HepG2 (cell line): ENCODE measurements around the gene CD244. TPM values are rescaled to one million over a fixed set of nuclear protein-coding genes. Genes with fewer than 3 reads are reported as not detected.

Experiments used
- ATAC-seq: fragments of 200-7000 bp; cut with Tn5 transposase; 3 replicates; pipeline ENCODE4 v1.9.1; 2020; ENCODE audit warnings: mild to moderate bottlenecking, moderate library complexity
- BruUV-seq: library from RNA; stranded (reverse); fragments of 400-500 nt; replicated peaks from 2 replicates; lab custom pipeline; 2021; lab: Mats Ljungman, UMichigan
- CTCF ChIA-PET: fragments of 300-600 bp; formaldehyde crosslinking; extraction: SDS; loops from one replicate; lab custom pipeline; 2021; ENCODE audit warnings: low total read pairs, inconsistent platforms, low intra/inter-chr PET ratio; lab: Yijun Ruan, JAX
- POLR2A ChIA-PET: fragments of 350-600 bp; sonication (Branson Sonifier 250); formaldehyde crosslinking; loops from one replicate; lab custom pipeline; 2020; ENCODE audit warnings: antibody characterized with exemption, inconsistent platforms; lab: Yijun Ruan, JAX
- DNase-seq: peaks from one replicate; pipeline ENCODE4 v3.0.0-alpha.2; 2015; ENCODE audit warnings: low spot score
- FAIRE-seq: peaks from 3 replicates; lab custom pipeline; 2011; peaks lifted over from hg19 to GRCh38; lab: Jason Lieb, UNC
- H2AFZ ChIP-seq: one replicate; pipeline ENCODE4 v1.6.1; 2011; ENCODE audit warnings: low read length, inconsistent platforms
- H3K27ac ChIP-seq: fragments of 300-600 bp; 3 replicates; pipeline ENCODE4 v1.8.0; 2011; ENCODE audit warnings: mixed run types, mild to moderate bottlenecking, mixed read lengths, low read length, inconsistent platforms; ENCODE audit not compliant: insufficient read depth; ENCODE audit errors: extremely low read length
- H3K27me3 ChIP-seq, 2 experiments: fragments of 200-600 bp in 1 of 2; 2 replicates in 1 of 2; 3 replicates in 1 of 2; pipeline versions ENCODE4 v1.6.0 to v1.8.0; 2011; ENCODE audit warnings: low read length in 2 of 2, mild to moderate bottlenecking in 2 of 2, moderate library complexity in 2 of 2, inconsistent platforms in 1 of 2; ENCODE audit not compliant: insufficient read depth in 2 of 2, control insufficient read depth in 1 of 2
- H3K36me3 ChIP-seq, 2 experiments: fragments of 200-600 bp in 1 of 2; replicated peaks in 1 of 2; 2 replicates in 1 of 2; 3 replicates in 1 of 2; pipeline versions ENCODE4 v1.5.1 to v1.8.0; 2011; ENCODE audit warnings: low read length in 2 of 2, inconsistent platforms in 1 of 2; ENCODE audit not compliant: insufficient read depth in 2 of 2, control insufficient read depth in 1 of 2
- H3K4me1 ChIP-seq: 2 replicates; pipeline ENCODE4 v1.5.1; 2012; ENCODE audit warnings: low read length, inconsistent platforms; ENCODE audit not compliant: insufficient read depth
- H3K4me2 ChIP-seq: 2 replicates; pipeline ENCODE4 v1.6.0; 2011; ENCODE audit warnings: low read depth, low read length, inconsistent platforms
- H3K4me3 ChIP-seq, 3 experiments: fragments of 200-600 bp in 1 of 3; sonication (generic), shearing (Covaris generic) in 1 of 3; replicated peaks in 1 of 3; 2 replicates each; pipeline ENCODE4 v1.5.1; 2011 to 2016; ENCODE audit warnings: low read length in 3 of 3, inconsistent platforms in 2 of 3, low read depth in 2 of 3, mild to moderate bottlenecking in 2 of 3, control low read depth in 1 of 3, mixed read lengths in 1 of 3; ENCODE audit not compliant: insufficient read depth in 1 of 3
- H3K79me2 ChIP-seq: one replicate; pipeline ENCODE4 v1.6.1; 2011; ENCODE audit warnings: low read length, inconsistent platforms; ENCODE audit not compliant: insufficient read depth
- H3K9ac ChIP-seq: 2 replicates; pipeline ENCODE4 v1.6.0; 2011; ENCODE audit warnings: mild to moderate bottlenecking, low read depth, low read length, inconsistent platforms; ENCODE audit not compliant: insufficient read depth
- H3K9me3 ChIP-seq: 2 replicates; pipeline ENCODE4 v1.5.1; 2012; ENCODE audit warnings: mild to moderate bottlenecking, low read length
- H4K20me1 ChIP-seq: 2 replicates; pipeline ENCODE4 v1.6.0; 2011; ENCODE audit warnings: inconsistent platforms, mild to moderate bottlenecking, low read length, moderate library complexity; ENCODE audit not compliant: insufficient read depth
- CTCF ChIP-seq: sonication (generic); formaldehyde crosslinking; IDR thresholded peaks from 2 replicates; pipeline ENCODE4 v1.5.0; 2020; ENCODE audit warnings: mild to moderate bottlenecking, missing genetic modification reagents, moderate library complexity
- GABPB1 ChIP-seq: IDR thresholded peaks from 2 replicates; pipeline ENCODE4 v1.6.1; 2016; ENCODE audit warnings: mild to moderate bottlenecking, missing genetic modification reagents, moderate library complexity, missing compliant biosample characterization
- RAD21 ChIP-seq: fragments of 450-650 bp; formaldehyde crosslinking; IDR thresholded peaks from 2 replicates; pipeline ENCODE4 v1.5.0; 2020; ENCODE audit warnings: mild to moderate bottlenecking
- RBM22 ChIP-seq: fragments of 200-400 bp; formaldehyde crosslinking; optimal IDR thresholded peaks from 2 replicates; pipeline ENCODE3; 2017; ENCODE audit warnings: mild to moderate bottlenecking, low read length, moderate library complexity
- SMC3 ChIP-seq: IDR thresholded peaks from 2 replicates; pipeline ENCODE4 v1.6.1; 2011; ENCODE audit warnings: low read length, improper control_type of control experiment
- STAG1 ChIP-seq: sonication (generic); formaldehyde crosslinking; IDR thresholded peaks from 2 replicates; pipeline ENCODE4 v1.4.0; 2020; ENCODE audit warnings: missing genetic modification reagents
- STAT6 ChIP-seq: sonication (generic); formaldehyde crosslinking; IDR thresholded peaks from 2 replicates; pipeline ENCODE4 v1.4.0; 2020; ENCODE audit warnings: missing genetic modification reagents, mild to moderate bottlenecking, borderline replicate concordance
- WGBS: methylation state at CpG from one replicate; pipeline ENCODE4 v1.1.6; 2017; ENCODE audit warnings: low lambda C conversion rate; 5-methylcytosine and 5-hydroxymethylcytosine counted together
- in situ Hi-C: cut with HindIII; loops from 2 replicates; pipeline ENCODE4 v1.10.0; 2017; ENCODE audit warnings: low pct_unique_long_range_greater_than_20kb; ENCODE audit not compliant: extremely low pct_ligation_motif_present
- intact Hi-C: fragments of 100-400 bp; cut with micrococcal nuclease; formaldehyde crosslinking; loops from one replicate; pipeline ENCODE4 v1.10.0; 2022; ENCODE audit not compliant: unreplicated experiment
- polyA plus RNA-seq, 8 experiments: library from polyadenylated mRNA; depleted of rRNA in 3 of 8; stranded (reverse) in 7 of 8; unstranded in 1 of 8; fragments of >200 nt; fragmentation: Illumina TruSeq in 4 of 8; extraction: Trizol in 4 of 8; gene quantifications; 2 replicates each; pipeline versions ENCODE4 v1.2.1 to v1.2.3, GENCODE V29; 2011 to 2016; ENCODE audit warnings: low read depth in 4 of 8, missing spikeins in 1 of 8, mixed read lengths in 1 of 8; ENCODE audit not compliant: insufficient read depth in 1 of 8
- total RNA-seq, 5 experiments: library from RNA; depleted of rRNA; stranded (reverse); fragments of >200 nt; fragmentation: Illumina TruSeq; extraction: Trizol; gene quantifications; 2 replicates each; pipeline ENCODE4 v1.2.3, GENCODE V29; 2016; ENCODE audit warnings: low read depth in 1 of 5
- TF ChIP-seq, protein P1 (sequence below): sonication (generic); formaldehyde crosslinking; IDR thresholded peaks from 2 replicates; pipeline ENCODE4 v1.4.0; 2020; ENCODE audit warnings: missing genetic modification reagents, mild to moderate bottlenecking, borderline replicate concordance

Gene CD244
- total and polyA plus RNA-seq, 2 of the 13 experiments (the other 11 are each of a cell fraction or from before 2014, with no cell fraction given) = 0.09 TPM; not detected in 1

GRCh38 chr1:160830321-160831153, 32.1 kb downstream of the CD244 start:
- Histone ChIP-seq H3K9me3 (no peaks in the 10 kb centered on the region), H2AFZ (no peak overlapping the region), H4K20me1 (no peaks in the 10 kb centered on the region), H3K4me2 (no peak overlapping the region), H3K4me1 (no peaks in the 10 kb centered on the region), H3K27ac (no peak overlapping the region), H3K4me3 (no peak overlapping the region), H3K27me3 (no peaks in the 10 kb centered on the region), H3K9ac (no peak overlapping the region), H3K36me3 (no peaks in the 10 kb centered on the region), H3K79me2 (no peaks in the 10 kb centered on the region)
- intact Hi-C loops = loop anchor here (1.0 kb wide), 1 partner anchor 103 kb away; no protein-coding TSS in a partner anchor
- POLR2A ChIA-PET = no interaction called here
- 38% methylated on average over 8 of the region's 8 CpGs for WGBS
- no TSS peak for BruUV-seq
- in situ Hi-C loops = loop anchor here (10.0 kb wide), 1 partner anchor 54 kb away; the partner anchor contains the start of gene ITLN1
- peak; percentile 93 for ATAC-seq
- CTCF ChIA-PET = interaction anchor here (1.4 to 3.0 kb wide), 2 partner anchors 104 to 155 kb away, joined by 6 to 19 read pairs; no protein-coding TSS in a partner anchor
- TF ChIP-seq STAT6 (no peak), STAG1 (CRISPR knock-in tag) (peak; percentile 45), RAD21 (peak; percentile 34; the same call in 1 of the 2 replicates), SMC3 (peak; percentile 80), CTCF (CRISPR knock-in tag) (peak; percentile 63), GABPB1 (CRISPR knock-in tag) (no peak), RBM22 (no peak)
- TF ChIP-seq, protein P1, sequence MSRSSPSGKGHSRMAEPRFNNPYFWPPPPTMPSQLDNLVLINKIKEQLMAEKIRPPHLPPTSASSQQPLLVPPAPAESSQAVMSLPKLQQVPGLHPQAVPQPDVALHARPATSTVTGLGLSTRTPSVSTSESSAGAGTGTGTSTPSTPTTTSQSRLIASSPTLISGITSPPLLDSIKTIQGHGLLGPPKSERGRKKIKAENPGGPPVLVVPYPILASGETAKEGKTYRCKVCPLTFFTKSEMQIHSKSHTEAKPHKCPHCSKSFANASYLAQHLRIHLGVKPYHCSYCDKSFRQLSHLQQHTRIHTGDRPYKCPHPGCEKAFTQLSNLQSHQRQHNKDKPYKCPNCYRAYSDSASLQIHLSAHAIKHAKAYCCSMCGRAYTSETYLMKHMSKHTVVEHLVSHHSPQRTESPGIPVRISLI = no peak
- DNase-seq = peak; percentile 40
- FAIRE-seq = peak; percentile 58
